CD4-positive, alpha-beta T cell treated with Interleukin-15 for 4 hours (primary cell): ENCODE results near the gene TCF19.
"Not testable (repeated sequence)": the region's sequence is repeated elsewhere in the genome, so short reads cannot be mapped to it uniquely, and the experiment has no call there.

Experiments used
- DNase-seq: peaks from one replicate; pipeline ENCODE4 v3.0.0-alpha.2; 2020; ENCODE audit warnings: low spot score

The TCF19 gene

DNA sequence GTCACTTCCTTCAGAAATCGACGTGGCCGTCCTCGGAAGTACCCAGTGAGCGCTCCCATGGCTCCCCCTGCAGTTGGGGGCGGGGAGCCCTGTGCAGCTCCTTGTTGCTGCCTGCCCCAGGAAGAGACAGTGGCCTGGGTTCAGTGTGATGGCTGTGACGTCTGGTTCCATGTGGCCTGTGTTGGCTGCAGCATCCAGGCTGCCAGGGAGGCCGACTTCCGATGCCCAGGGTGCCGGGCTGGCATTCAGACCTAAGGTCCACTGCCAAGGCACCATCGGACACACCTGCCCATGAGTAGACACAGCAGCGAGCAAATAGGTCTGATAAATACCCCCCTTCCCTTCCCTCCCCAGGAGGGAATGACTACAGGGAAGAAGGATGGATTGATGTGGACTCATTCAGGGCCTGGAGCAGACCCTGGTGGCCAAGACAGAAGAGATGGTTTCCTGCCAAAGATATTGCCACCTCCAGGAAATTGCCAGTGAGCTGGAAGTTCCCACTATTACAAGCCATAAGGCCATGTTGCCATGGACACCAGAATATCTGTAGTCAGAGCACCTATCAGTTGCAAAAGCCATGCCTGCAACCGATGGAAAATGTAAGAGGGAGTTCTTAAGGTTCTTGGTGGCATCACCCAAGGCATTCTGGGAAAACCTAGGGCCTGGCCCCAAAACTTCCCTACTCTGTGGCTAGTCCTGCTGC, 4.2 kb downstream of the TCF19 start:
- no peak for DNase-seq

DNA sequence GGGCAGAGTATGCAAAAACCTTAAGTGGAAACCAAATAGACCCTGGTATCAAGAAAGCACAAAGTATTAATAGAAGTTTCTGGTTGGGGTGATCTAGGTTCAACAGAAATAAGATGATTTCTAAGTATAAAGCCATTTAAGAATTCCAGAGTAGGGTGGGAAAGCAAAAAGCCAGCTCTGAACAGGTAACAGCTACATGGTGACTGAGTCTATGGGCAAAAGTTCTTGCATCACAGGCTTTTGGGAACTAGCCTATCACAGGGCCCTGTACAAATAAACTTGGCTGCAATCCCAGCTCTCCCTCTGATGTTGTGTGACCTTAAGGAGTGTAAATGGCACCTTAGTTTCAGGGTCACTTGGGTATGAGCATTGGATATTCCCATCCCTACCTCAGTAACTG, 5.5 kb downstream of the TCF19 start:
- DNase-seq: no peak

DNA sequence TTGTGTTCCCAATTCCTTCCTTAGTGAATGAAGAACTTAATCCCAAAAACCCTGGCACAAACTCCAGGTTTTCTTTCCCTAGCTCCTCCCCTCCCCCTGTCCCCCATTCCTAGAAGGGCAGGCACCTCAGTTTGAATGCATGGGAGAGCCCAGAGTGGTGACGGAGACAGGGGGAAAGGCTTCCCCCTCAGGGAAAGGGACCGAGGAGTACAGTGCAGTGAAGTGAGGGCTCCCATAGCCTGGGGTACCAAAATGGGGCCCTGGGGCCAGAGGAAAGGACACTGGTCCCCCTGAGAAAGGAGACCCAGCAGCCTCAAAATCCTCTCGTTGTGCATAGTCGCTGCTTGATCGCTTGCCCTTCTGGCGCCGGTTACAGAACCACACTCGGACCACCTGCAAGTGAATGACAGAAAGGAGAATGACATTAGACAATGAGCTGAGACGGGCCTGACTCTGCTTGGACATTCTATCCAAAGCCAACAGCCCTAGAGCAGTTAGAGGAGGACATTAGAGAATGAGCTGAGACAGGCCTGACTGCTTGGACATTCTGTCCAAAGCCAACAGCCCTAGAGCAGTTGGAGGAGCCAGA, 6.2 kb downstream of the TCF19 start:
- not testable (repeated sequence) for DNase-seq

DNA sequence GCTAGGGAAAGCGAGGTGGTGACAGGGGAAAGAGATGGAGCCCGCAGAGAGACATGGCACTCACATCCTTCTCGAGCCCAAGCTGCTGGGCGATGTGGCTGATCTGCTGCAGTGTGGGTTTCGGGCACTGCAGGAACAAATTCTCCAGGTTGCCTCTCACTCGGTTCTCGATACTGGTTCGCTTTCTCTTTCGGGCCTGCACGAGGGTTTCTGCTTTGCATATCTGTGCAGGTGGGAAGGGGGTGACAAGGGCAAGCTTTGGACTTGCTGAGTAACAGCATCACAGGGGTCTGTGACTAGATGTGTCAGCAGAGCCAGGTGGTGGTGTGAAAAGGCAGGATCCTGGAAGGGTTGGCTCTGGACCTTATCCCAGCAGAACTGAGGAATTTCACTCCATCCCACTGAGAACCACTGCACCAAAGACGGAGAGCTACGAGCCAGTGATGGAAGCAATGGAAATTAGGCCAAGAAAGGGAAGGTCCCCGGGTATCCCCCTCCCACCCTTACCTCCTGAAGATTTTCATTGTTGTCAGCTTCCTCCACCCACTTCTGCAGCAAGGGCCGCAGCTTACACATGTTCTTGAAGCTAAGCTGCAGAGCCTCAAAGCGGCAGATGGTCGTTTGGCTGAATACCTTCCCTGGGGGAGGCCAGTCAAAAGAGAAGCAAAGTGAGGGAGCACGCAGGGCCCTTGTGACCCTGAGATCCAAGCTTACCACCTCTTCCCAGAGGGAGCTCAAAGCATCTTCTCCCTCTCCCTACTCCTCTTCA, 6.9 kb downstream of the TCF19 start:
- DNase-seq: not testable (repeated sequence)

DNA sequence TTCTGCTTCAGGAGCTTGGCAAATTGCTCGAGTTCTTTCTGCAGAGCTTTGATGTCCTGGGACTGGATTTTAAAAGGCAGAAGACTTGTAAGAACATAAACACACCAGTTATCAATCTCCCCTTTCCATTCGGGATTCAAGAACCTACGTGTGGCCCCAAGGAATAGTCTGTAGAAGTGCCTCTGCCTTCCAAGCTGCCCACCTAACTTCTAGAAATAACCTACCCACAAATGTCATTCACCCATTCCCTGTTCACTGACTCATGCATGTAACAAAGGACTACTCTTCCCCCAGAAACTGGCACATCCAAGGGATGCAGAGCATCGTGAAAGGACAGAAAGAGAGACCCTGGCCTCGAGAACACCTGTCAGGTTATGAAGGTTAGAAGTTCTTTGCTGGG, 7.6 kb downstream of the TCF19 start:
- DNase-seq: no peak

DNA sequence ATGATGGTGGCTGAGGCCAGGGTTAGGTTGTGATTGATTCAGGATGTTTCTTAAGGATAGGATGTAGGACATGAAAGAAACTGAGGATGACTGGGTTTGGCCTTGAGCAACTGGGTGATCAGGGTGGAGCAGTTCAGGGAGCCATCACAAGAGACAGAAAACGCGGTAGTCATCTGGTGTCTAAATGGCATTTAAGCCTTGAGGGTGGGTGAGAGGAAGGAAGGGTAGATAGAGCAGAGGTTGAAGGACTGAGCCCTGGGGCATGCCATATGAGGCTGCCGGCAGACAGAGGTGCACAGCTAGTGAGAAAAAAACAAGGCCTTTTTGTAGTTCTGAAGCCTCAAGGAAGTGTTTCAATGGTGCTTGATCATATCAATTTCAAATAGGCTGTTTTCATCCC, 10.2 kb downstream of the TCF19 start:
- no peak for DNase-seq

DNA sequence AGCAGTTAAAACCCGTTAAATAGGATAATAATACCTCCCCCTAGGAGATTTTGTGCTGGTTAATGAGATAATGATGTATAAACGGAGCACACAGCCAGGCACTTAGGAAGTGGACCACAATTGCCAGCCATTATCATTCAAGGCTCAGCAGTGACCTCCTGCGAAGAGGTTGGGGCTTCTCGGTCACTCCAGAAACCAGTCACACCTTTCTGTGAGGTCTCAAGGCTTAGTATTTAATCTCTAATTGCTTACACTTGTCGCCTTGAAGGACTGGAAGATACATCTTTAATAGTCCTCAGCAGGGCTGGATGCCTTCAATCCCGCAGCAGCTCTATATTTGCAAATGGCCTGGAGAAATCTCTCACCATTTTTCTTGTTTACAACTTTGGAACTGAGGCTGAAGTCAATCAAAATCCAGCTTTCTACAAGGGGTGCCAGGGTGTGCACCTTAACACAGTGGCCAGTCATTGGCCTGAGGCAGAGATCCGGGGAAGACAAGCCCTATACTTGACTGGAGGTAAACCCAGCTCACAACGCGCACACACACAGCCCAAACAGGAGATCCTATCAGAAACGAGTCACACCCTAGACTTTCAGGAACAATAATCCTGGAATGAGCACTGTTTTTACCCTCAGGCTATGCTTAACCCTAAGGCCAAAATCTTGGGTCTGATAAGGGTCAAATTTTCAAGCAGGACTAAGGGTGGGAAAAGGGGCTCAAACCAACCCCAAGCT, 10.9 kb downstream of the TCF19 start:
- DNase-seq: no peak

DNA sequence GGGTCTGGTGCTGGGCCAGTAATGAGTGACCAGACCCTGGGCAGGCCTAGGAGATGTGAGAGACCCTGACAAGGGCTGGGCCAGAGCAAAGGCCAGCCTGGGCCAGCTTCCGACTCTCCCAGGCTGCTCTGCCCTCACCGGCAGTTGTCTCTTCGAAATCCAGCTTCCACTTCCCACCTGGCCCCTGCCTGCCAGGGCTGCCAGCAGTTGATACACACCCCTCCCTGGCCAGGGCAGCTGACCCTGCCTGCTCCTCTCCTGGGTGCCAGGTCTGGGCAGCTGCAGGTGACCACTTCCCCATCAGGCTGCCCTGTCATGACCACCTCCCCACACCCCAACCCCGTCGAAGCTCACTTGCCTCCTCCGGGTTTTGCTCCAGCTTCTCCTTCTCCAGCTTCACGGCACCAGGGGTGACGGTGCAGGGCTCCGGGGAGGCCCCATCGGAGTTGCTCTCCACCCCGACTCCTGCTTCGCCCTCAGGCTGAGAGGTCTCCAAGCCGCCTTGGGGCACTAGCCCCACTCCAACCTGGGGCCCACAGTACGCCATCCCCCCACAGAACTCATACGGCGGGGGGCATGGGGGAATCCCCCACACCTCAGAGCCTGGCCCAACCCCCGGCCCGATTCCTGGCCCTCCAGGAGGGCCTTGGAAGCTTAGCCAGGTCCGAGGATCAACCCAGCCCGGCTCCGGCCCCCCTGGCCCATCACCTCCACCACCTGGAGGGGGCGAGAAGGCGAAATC, 11.6 kb downstream of the TCF19 start:
- not testable (repeated sequence) for DNase-seq

DNA sequence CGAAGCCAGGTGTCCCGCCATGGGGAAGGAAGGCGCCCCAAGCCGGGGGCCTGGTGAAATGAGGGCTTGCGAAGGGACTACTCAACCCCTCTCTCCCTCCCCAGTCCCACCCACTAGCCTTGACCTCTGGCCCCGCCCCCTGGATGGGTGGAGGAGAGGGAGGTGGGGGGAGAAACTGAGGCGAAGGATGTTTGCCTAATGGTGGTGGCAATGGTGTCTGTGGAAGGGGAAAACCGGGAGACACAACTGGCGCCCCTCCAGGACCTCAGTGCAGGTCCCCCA, 12.2 kb downstream of the TCF19 start, which contains the start of gene POU5F1:
TSS of gene POU5F1 (minus strand) at position 83 of the 282 bp plus-strand sequence. CDS start at position 21, 62 bp downstream.
- no peak for DNase-seq

DNA sequence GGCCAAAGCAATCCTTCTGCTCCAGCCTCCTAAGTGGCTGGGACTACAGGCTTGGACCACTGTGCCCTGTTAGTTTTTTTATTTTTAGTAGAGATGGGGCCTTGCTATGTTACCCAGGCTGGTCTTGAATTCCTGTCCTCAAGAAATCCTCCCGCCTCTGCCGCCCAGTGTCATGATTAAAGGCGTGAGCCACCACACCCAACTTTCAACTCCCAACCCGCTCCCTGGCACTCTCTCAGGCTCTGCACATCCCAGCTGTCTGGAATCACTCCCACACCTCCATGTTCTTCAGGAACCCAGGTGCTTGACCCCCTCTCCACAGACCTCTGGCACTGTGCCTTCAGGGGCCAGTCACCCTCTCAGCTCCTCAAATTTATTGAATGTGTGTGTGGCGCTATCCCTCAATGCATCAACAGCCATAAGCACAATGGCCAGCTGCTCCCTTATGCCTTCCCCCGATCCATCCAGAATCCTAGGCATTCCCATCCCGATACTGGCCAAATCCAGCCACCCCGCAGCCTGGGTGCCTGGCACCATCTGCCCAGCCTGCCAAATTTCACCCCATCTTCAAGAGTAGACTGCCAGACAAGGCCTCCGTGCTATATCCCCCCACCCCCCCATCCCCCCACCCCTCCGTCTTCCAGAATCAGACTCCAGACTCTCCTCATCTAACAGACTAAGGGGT, 12.7 kb downstream of the TCF19 start:
- DNase-seq: no peak

DNA sequence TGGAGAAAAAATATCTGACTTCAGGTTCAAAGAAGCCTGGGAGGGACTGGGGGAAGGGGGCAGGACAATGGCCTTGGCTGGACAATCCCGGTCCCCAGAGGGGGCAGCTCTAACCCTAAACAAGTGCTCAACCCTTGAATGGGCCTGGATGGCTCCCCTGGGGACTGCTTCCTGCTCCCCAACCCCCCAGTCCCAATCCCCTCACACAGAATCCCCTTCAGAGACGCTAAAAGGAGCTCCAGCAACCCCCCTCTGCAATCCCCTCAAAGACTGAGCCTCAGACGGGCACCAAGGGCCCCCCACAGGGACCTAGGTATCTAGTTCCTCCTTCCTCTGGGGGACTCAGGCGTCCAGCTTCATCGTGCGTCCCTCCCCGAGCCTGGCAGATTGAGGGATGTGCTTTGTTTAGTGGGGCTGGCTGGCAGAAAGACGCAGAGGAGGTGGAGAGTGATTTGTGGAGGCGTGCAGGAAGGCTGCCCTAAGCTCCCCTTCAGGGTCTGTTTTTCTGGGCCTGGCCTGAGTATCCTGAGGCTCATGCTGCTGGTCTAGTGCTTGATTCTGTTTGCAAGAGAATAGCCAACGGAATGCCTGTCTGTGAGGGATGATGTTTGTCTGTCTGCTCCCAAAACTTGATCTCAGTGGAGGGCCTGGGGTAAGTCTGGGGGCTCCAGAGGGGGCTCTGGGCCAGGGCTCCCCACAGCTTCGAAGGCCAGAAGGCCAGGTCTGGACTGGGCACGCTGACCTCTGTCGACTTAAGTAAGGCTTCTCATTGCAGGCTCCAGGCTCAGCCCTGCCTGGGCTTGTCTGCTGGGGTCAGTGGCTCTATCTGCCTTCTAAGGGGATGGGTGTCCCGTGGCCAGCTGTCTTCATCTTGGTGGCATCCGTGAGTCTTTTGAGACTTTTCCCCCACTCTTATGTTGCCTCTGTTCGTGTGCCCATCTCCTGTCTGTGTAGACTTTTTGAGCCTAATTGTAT, 13.8 kb downstream of the TCF19 start:
- DNase-seq: no peak

DNA sequence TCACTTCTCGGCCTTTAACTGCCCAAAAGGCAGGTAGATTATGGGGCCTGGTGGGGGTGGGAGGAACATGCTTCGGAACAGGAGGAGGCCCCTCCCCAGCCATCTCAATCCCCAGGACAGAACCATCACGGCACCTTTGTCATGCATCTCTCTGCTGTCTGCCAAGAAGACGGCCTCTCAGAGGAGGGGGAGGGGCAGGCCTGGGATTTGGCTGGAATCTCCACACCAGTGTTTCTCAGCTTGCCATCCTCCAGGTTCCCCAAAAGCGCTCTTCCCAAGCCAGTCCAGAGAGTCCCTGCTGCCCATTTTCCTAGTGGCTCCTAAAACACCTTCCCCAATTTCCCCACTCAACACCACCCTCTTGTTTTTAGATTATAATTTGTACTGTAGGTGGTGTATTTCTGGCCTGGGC, 14.6 kb downstream of the TCF19 start:
- no peak for DNase-seq

DNA sequence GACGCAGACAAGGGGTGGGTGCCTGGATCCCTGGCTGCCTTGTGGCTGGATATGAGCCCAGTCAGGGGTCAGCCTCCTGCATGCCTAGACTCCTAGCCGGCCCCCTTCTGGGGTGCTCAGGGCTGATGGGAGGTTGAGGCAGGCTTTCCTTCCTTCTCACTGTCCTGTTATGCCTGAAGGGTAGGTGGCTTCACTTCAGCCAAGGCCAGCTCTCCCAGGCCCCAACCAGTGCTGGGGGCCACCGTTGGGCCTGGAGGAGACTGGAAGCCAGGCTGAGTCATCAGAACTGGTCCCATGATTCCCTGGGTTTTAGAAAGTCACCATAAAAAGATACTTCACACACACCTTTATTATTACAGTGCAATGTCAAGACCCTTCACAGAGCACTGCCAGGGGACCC, 15.0 kb downstream of the TCF19 start:
- no peak for DNase-seq

DNA sequence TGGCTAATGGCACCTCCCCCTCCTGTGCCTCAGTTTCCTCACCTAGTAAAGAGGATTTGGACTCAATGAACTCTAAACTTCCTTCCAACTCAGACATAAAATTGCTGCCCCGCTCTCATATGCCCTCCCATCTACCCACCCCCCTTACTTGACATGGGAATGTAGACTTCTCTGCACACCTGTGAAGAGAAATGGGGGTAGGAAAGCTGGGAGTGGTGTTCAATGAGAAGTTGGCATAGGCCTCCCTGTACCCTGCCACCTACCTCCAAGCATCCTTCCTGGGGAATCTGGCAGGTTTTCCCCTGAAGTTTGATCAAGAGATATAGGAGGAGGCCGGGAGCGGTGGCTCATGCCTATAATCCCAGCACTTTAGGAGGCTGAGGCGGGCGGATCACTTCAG, 16.0 kb downstream of the TCF19 start:
- DNase-seq: no peak

DNA sequence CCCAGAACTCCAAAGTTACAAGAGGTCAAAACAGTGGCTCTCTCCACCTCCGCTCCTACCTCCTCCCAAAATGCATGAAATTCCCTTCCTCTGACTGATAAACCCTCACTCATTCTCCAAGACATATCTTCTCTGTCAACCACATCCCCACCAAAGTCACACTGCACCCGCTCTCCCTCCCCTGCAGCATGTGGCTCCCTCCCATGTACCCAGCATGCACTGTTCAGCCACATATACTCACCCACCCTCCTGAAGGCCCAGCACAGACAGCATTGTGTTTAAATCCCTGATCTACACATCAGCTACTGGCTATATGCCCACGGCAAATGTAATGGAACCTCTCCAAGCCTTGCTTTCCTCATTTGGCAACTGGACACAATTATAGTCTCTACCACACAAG, 17.6 kb downstream of the TCF19 start:
- no peak for DNase-seq

DNA sequence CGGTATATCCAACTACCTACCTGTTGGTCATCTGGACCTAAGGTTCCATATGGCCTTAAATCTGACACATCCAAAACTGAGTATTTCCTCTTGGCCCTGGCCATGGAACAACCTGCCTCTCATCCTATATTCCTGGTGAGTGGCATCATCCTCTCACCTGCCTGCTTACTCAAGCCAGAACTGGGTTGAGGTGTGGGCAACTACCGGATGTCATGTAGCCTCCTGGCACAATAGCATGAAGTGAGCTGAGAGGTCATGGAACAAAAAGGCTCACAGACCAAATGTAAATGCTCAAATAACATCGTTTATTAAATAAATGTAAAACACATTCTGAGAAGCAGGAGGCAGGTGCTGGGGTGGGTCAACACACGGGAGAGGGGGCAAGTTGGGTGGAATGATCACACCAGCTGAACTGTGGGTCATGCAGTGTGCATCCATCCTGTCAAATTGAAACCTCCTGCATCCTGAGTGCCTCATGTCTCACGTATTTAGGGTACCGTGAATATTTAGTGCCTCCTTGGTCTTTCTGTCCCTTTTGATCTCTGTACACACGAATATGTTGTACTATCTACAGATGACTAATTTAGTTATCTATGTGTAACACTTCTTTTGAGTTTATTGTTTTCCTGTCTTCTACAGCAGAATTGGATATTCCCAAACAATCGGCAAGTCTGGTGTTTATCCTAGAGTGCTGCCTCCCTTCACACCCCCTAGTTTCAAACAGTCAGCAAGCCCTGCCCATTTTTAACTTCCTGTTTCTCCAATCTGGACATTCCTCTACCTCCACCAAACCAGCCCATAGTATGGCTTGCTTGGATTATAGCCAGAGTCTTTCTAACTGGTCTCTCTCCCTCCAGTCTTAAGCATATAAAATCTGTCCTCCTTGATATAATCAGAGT, 20.0 kb downstream of the TCF19 start:
- DNase-seq: no peak

DNA sequence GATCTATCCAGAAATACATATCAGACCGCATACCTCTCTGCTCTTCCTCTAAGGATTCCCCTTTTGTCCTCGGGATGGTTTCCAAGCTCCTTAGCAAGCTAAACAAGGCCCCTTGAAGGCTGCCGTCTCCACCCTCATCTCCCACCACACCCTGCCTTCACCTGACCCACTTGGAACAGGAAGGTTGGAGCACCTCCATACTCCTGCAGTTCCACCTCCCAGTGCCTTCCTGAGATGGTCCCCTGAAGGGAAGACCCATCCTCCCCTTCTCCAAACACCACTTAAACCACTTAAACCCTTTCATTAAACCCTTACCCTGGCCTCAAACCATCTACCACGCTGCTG, 20.6 kb downstream of the TCF19 start:
- no peak for DNase-seq

DNA sequence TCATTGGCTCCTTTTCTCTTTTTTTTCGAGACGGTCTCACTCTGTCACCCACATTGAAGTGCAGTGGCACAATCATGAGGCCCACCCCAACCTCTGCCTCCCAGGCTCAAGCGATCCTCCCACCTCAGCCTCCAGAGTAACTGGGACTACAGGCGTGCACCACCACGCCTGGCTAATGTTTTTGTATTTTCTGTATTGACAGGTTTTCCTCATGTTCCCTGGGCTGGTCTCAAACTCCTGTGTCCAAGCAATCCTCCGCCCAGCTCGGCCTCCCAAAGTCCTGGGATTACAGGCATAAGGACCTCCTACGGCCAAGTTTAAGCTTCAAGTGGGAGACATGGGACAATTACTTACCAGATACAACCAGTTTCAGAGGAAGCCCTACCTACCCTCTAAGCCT, 21.5 kb downstream of the TCF19 start:
- no peak for DNase-seq

DNA sequence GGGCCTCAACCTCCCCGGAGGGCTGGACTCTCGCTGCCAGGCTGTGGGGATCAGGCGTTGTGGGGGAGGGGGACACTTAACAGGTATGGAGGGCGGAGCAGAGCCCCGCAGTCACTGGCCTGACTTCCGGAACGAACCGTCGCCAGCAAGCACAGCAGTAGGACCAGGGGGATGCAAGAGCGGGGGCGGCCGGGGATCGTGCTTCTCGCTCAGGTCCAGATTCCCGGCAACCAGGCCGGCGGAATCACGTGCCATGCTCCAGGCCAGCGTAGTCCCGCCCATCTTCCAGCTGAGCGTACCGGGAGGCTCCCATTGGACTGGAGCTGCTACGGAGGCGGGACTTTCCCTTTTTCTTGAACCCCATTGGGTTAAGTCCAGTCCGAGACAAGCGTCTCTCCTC, 22.1 kb downstream of the TCF19 start:
- DNase-seq: peak; percentile 73
